ENCODE results near the gene TTF2. TPM values are rescaled to one million over a fixed set of nuclear protein-coding genes. Genes with fewer than 3 reads are reported as not detected.

TTF2 gene
- total and polyA plus RNA-seq, 9 of the 15 experiments (the other 6 are each of a cell fraction or from before 2014, with no cell fraction given) = 9.4 to 71.1 (median 42.1) TPM

DNA sequence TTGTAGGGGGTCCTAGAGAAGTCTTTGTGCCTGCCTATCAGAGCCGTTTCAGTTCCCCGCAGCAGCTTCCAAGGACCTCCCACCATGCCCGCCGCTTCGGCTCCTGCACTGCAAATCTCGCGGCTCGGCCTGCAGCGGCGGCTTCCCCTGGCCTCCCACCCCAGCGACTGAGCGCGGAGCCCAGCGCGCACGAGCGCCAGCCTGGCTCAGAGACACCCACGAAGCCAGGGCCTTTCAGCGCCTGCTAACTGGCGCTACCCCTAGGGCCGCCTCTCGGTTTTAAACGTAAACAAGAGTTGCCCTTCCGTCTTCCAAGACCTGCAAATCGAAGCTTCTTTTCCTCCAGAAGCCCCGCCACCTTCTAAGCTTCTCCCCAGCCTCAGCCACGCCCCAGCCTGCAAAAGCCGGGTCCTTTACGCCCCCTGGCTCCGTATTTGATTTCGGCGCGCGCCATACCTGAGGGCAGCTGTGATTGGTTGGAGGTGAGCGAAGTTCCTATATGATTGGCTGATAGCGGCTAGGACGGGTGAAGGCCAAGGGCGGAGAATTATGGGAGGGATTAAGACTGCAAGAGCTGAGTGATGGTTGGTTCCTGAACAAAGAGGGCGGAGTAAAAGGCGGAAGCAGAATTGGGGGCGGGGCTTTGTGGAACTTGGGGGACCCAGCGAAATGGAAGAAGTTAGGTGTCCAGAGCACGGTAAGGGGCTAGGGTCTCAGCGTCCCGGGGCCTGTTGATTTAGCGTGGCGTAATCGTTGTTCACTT, at the start of gene TTF2 (continued):
- TF ChIP-seq MGA (IDR thresholded peaks at IDR 0.05) (peak; percentile 73), ZNF165 (CRISPR knock-in tag; IDR thresholded peaks at IDR 0.05; ENCODE audit: borderline replicate concordance) (no peak), FOXA1 (IDR thresholded peaks at IDR 0.05; ENCODE audit: borderline replicate concordance) (no peak), MAFG (tag; conservative IDR thresholded peaks at IDR 0.05) (no peak), CHD2 (IDR thresholded peaks at IDR 0.05; ENCODE audit: low read depth, low read length) (peak; percentile 47), ZNF583 (CRISPR knock-in tag; IDR thresholded peaks at IDR 0.05) (no peak), HNRNPL (IDR thresholded peaks at IDR 0.05; ENCODE audit: low read depth, low read length) (no peak), MEF2D (tag; conservative IDR thresholded peaks at IDR 0.05; ENCODE audit: low read depth) (no peak), ATF2 (CRISPR knock-in tag; IDR thresholded peaks at IDR 0.05) (no peak), ZC3H4 (CRISPR knock-in tag; IDR thresholded peaks at IDR 0.05; ENCODE audit: borderline replicate concordance) (no peak), KLF16 (IDR thresholded peaks at IDR 0.05) (no peak), ZNF316 (IDR thresholded peaks at IDR 0.05) (no peak), ZNF12 (CRISPR knock-in tag; IDR thresholded peaks at IDR 0.05) (no peak), ZFP1 (CRISPR knock-in tag; IDR thresholded peaks at IDR 0.05) (no peak)
- TF ChIP-seq, protein P1, sequence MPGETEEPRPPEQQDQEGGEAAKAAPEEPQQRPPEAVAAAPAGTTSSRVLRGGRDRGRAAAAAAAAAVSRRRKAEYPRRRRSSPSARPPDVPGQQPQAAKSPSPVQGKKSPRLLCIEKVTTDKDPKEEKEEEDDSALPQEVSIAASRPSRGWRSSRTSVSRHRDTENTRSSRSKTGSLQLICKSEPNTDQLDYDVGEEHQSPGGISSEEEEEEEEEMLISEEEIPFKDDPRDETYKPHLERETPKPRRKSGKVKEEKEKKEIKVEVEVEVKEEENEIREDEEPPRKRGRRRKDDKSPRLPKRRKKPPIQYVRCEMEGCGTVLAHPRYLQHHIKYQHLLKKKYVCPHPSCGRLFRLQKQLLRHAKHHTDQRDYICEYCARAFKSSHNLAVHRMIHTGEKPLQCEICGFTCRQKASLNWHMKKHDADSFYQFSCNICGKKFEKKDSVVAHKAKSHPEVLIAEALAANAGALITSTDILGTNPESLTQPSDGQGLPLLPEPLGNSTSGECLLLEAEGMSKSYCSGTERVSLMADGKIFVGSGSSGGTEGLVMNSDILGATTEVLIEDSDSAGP (CRISPR knock-in tag; IDR thresholded peaks at IDR 0.05) = no peak

Measured in K562 (cell line).